H9 (cell line): ENCODE data around the gene PNPLA2. TPM values are rescaled to one million over a fixed set of nuclear protein-coding genes. Genes with fewer than 3 reads are reported as not detected.

ENCODE experiments used
- DNase-seq: peaks from one replicate; pipeline ENCODE4 v3.0.0-alpha.2; 2017
- H2AFZ ChIP-seq: one replicate; pipeline ENCODE4 v1.6.1; 2013; ENCODE audit warnings: mild to moderate bottlenecking, low read length, control low read depth, moderate library complexity
- H2AK5ac ChIP-seq: 2 replicates; pipeline ENCODE4 v1.6.1; 2013; ENCODE audit warnings: low read length, control low read depth, mixed read lengths; ENCODE audit not compliant: insufficient read length
- H2BK120ac ChIP-seq: one replicate; pipeline ENCODE4 v1.6.1; 2013; ENCODE audit warnings: low read depth, mild to moderate bottlenecking, low read length, control low read depth, inconsistent platforms; ENCODE audit not compliant: poor library complexity, severe bottlenecking
- H2BK12ac ChIP-seq: 2 replicates; pipeline ENCODE4 v1.6.1; 2013; ENCODE audit warnings: low read length, control low read depth, mixed read lengths, low read depth; ENCODE audit not compliant: insufficient read length
- H2BK15ac ChIP-seq: 2 replicates; pipeline ENCODE4 v1.6.1; 2013; ENCODE audit warnings: low read depth, low read length, control low read depth
- H2BK20ac ChIP-seq: one replicate; pipeline ENCODE4 v1.6.1; 2013; ENCODE audit warnings: low read depth, mild to moderate bottlenecking, low read length, control low read depth, inconsistent platforms; ENCODE audit not compliant: poor library complexity, severe bottlenecking
- H2BK5ac ChIP-seq: 2 replicates; pipeline ENCODE4 v1.6.1; 2013; ENCODE audit warnings: low read length, control low read depth, mixed read lengths; ENCODE audit not compliant: insufficient read length
- H3K14ac ChIP-seq: 2 replicates; pipeline ENCODE4 v1.6.1; 2013; ENCODE audit warnings: low read length, control low read depth; ENCODE audit not compliant: insufficient read depth
- H3K18ac ChIP-seq: 2 replicates; pipeline ENCODE4 v1.6.1; 2013; ENCODE audit warnings: low read depth, mild to moderate bottlenecking, mixed read lengths, low read length, control low read depth; ENCODE audit not compliant: insufficient read length
- H3K23ac ChIP-seq: 2 replicates; pipeline ENCODE4 v1.6.1; 2013; ENCODE audit warnings: low read length, control low read depth, mixed read lengths, low read depth; ENCODE audit not compliant: insufficient read length
- H3K23me2 ChIP-seq: 2 replicates; pipeline ENCODE4 v1.6.1; 2013; ENCODE audit warnings: low read depth, mild to moderate bottlenecking, mixed read lengths, low read length, control low read depth; ENCODE audit not compliant: insufficient read length, poor library complexity, severe bottlenecking
- H3K27ac ChIP-seq: 2 replicates; pipeline ENCODE4 v1.5.1; 2013; ENCODE audit warnings: low read length, control low read depth, mixed read lengths, low read depth; ENCODE audit not compliant: insufficient read length
- H3K27me3 ChIP-seq: 2 replicates; pipeline ENCODE4 v1.6.1; 2013; ENCODE audit warnings: low read length, control low read depth, inconsistent platforms; ENCODE audit not compliant: insufficient read depth
- H3K4ac ChIP-seq: 2 replicates; pipeline ENCODE4 v1.6.1; 2013; ENCODE audit warnings: low read depth, mild to moderate bottlenecking, control low read depth, inconsistent platforms, low read length, moderate library complexity
- H3K4me1 ChIP-seq: 2 replicates; pipeline ENCODE4 v1.6.1; 2013; ENCODE audit warnings: low read length, control low read depth, inconsistent platforms; ENCODE audit not compliant: insufficient read depth
- H3K4me2 ChIP-seq: 2 replicates; pipeline ENCODE4 v1.6.1; 2013; ENCODE audit warnings: low read length, control low read depth, mixed read lengths; ENCODE audit not compliant: insufficient read length, insufficient read depth
- H3K56ac ChIP-seq: 2 replicates; pipeline ENCODE4 v1.6.1; 2013; ENCODE audit warnings: low read depth, mild to moderate bottlenecking, mixed read lengths, low read length, control low read depth; ENCODE audit not compliant: insufficient read length
- H3K79me1 ChIP-seq: 2 replicates; pipeline ENCODE4 v1.6.1; 2013; ENCODE audit warnings: low read depth, mild to moderate bottlenecking, moderate library complexity, low read length, control low read depth, inconsistent platforms; ENCODE audit not compliant: insufficient read depth, poor library complexity, severe bottlenecking
- H3K79me2 ChIP-seq: 2 replicates; pipeline ENCODE4 v1.6.1; 2013; ENCODE audit warnings: low read length, control low read depth, inconsistent platforms; ENCODE audit not compliant: insufficient read depth
- H3K9ac ChIP-seq: 2 replicates; pipeline ENCODE4 v1.6.1; 2013; ENCODE audit warnings: low read length, control low read depth, mixed read lengths; ENCODE audit not compliant: insufficient read length; ENCODE audit errors: extremely low read depth
- H3K9me3 ChIP-seq: one replicate; pipeline ENCODE4 v1.6.1; 2013; ENCODE audit warnings: low read depth, low read length, inconsistent platforms; ENCODE audit not compliant: control insufficient read depth
- H3T11ph ChIP-seq: one replicate; pipeline ENCODE4 v1.6.1; 2013; ENCODE audit warnings: mild to moderate bottlenecking, low read length, control low read depth, inconsistent platforms
- H4K20me1 ChIP-seq: one replicate; pipeline ENCODE4 v1.6.1; 2013; ENCODE audit not compliant: control insufficient read depth, insufficient read length, insufficient read depth
- H4K5ac ChIP-seq: 2 replicates; pipeline ENCODE4 v1.6.1; 2013; ENCODE audit warnings: low read depth, mild to moderate bottlenecking, mixed read lengths, low read length, control low read depth; ENCODE audit not compliant: insufficient read length
- H4K8ac ChIP-seq: replicated peaks from 2 replicates; pipeline ENCODE4 v1.6.1; 2013; ENCODE audit warnings: low read length, control low read depth, mixed read lengths, low read depth; ENCODE audit not compliant: insufficient read length
- H4K91ac ChIP-seq: 2 replicates; pipeline ENCODE4 v1.6.1; 2013; ENCODE audit warnings: low read depth, mild to moderate bottlenecking, moderate library complexity, mixed read lengths, low read length, control low read depth; ENCODE audit not compliant: insufficient read length
- H3K27ac Mint-ChIP-seq, 3 experiments: 2 replicates in 2 of 3; 3 replicates in 1 of 3; pipeline ENCODE4 v1.8.0; 2020 to 2021; ENCODE audit warnings: mixed read lengths in 3 of 3, mild to moderate bottlenecking in 1 of 3, moderate library complexity in 1 of 3
- H3K27me3 Mint-ChIP-seq: 2 replicates; pipeline ENCODE4 v1.8.0; 2021; ENCODE audit warnings: low read depth, mild to moderate bottlenecking, moderate library complexity, mixed read lengths
- H3K36me3 Mint-ChIP-seq, 3 experiments: 2 replicates in 2 of 3; 3 replicates in 1 of 3; pipeline ENCODE4 v1.8.0; 2020 to 2021; ENCODE audit warnings: low read depth in 3 of 3, mixed read lengths in 3 of 3; ENCODE audit not compliant: insufficient read depth in 1 of 3
- H3K4me1 Mint-ChIP-seq, 2 experiments: 2 replicates each; pipeline ENCODE4 v1.8.0; 2020; ENCODE audit warnings: mixed read lengths in 2 of 2
- H3K4me3 Mint-ChIP-seq, 2 experiments: 2 replicates in 1 of 2; 3 replicates in 1 of 2; pipeline ENCODE4 v1.8.0; 2020 to 2021; ENCODE audit warnings: mild to moderate bottlenecking in 2 of 2, mixed read lengths in 2 of 2, moderate library complexity in 1 of 2
- H3K9me3 Mint-ChIP-seq, 2 experiments: 2 replicates in 1 of 2; 3 replicates in 1 of 2; pipeline ENCODE4 v1.8.0; 2020; ENCODE audit warnings: mild to moderate bottlenecking in 2 of 2, mixed read lengths in 2 of 2, moderate library complexity in 1 of 2
- CTCF ChIP-seq: fragments of 200-600 bp; sonication (generic); conservative IDR thresholded peaks from 3 replicates; pipeline ENCODE4 v1.8.0; 2021; ENCODE audit warnings: antibody characterized with exemption, mild to moderate bottlenecking
- WGBS: extraction: QIAGEN DNeasy Blood & Tissue Kit; methylation state at CpG from one replicate; pipeline ENCODE4 v1.1.7; 2013; ENCODE audit warnings: missing lambda C conversion rate, low lambda C conversion rate, mixed read lengths; ENCODE audit not compliant: insufficient read length; ENCODE audit errors: extremely low coverage; 5-methylcytosine and 5-hydroxymethylcytosine counted together
- total RNA-seq: library from RNA; stranded (reverse); gene quantifications from 2 replicates; pipeline ENCODE4 v1.2.1, GENCODE V29; 2021

PNPLA2 gene
- total RNA-seq, 1 experiment from 2014 or later, result 67.3 TPM

GRCh38 chr11:779955-780532 is 38.7 kb upstream of the PNPLA2 start:
- Histone ChIP-seq H3T11ph (no peak overlapping the region), H3K79me1 (peaks cover 8% of the 10 kb centered on the region), H4K5ac (no peak overlapping the region), H2BK20ac (no peak overlapping the region), H4K91ac (no peak overlapping the region), H2BK5ac (no peak overlapping the region), H2BK120ac (no peak overlapping the region), H2AFZ (no peak overlapping the region), H3K9me3 (no peaks in the 10 kb centered on the region), H3K4me1 (peaks cover 2% of the 10 kb centered on the region; the same call in 1 of the 2 replicates), H3K56ac (no peak overlapping the region), H3K4me2 (no peak overlapping the region), H2BK15ac (no peak overlapping the region), H3K79me2 (peaks cover 2% of the 10 kb centered on the region; the same call in 1 of the 2 replicates), H3K23ac (no peak overlapping the region), H3K23me2 (peaks cover 17% of the 10 kb centered on the region), H3K9ac (no peak overlapping the region), H3K27ac (no peak overlapping the region), H3K14ac (no peak overlapping the region), H4K20me1 (no peaks in the 10 kb centered on the region), H3K27me3 (no peaks in the 10 kb centered on the region), H3K4ac (no peak overlapping the region), H2AK5ac (no peak overlapping the region), H4K8ac (no peak overlapping the region), H3K18ac (no peak overlapping the region), H2BK12ac (no peak overlapping the region)
- Mint-ChIP-seq H3K27ac (peak overlapping the region in 2 of 3 experiments; percentile 44 to 62; a peak in 3 of 7 replicates), H3K36me3 (peaks cover 4 to 21% (median 17%) of the 10 kb centered on the region in 3 experiments; a peak in 6 of 7 replicates), H3K9me3 (no peaks in the 10 kb centered on the region), H3K4me3 (peak overlapping the region; percentile 11 to 17; a peak in 2 of 5 replicates), H3K4me1 (peaks cover 32 to 41% of the 10 kb centered on the region in 2 experiments), H3K27me3 (peaks cover 7% of the 10 kb centered on the region)
- WGBS, result no CpG with 5 or more reads among the region's 16 CpGs
- TF ChIP-seq CTCF, result no peak
- DNase-seq, result no peak
